ENCODE measurements around the gene ME1.
"Not testable (repeated sequence)": the region's sequence is repeated elsewhere in the genome, so short reads cannot be mapped to it uniquely, and the experiment has no call there.

ME1 gene

DNA sequence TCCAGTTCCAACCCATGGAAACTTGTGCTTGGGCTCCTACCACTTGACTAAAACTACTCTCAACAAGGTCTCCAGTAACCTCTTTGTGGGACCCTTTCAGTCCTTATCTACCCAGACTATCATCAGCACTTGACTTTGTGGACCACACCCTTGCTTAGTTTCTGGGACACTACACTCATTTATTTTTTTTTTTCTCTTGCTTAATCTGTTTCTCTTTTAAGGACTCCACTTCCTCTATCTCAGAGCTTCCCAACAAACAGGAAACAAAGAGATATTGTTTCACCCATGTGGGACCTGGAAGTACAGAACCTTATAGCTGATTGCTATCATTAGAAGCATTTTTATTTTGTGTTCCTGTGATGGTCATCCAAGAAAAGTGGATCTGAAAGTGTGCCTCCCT, 28.8 kb upstream of the ME1 start:
- Histone ChIP-seq H3K4me3 (no peak overlapping the region), H3K27ac (no peak overlapping the region)
- TF ChIP-seq, protein P1, sequence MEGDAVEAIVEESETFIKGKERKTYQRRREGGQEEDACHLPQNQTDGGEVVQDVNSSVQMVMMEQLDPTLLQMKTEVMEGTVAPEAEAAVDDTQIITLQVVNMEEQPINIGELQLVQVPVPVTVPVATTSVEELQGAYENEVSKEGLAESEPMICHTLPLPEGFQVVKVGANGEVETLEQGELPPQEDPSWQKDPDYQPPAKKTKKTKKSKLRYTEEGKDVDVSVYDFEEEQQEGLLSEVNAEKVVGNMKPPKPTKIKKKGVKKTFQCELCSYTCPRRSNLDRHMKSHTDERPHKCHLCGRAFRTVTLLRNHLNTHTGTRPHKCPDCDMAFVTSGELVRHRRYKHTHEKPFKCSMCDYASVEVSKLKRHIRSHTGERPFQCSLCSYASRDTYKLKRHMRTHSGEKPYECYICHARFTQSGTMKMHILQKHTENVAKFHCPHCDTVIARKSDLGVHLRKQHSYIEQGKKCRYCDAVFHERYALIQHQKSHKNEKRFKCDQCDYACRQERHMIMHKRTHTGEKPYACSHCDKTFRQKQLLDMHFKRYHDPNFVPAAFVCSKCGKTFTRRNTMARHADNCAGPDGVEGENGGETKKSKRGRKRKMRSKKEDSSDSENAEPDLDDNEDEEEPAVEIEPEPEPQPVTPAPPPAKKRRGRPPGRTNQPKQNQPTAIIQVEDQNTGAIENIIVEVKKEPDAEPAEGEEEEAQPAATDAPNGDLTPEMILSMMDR (IDR thresholded peaks at IDR 0.05), result no peak
- DNase-seq (ENCODE audit: low spot score), result no peak

- H3K4me3 ChIP-seq, H3K27ac ChIP-seq: not testable (repeated sequence)
Measured at GRCh38 chr6:83450015-83450414, 19.2 kb upstream of the ME1 start.

GRCh38 chr6:83444086-83444699, 13.3 kb upstream of the ME1 start:
- H3K27ac ChIP-seq; DNase-seq (ENCODE audit: low spot score); H3K4me3 ChIP-seq: not testable (repeated sequence)

More at GRCh38 chr6:83450015-83450414, 19.2 kb upstream of the ME1 start:
- not testable (repeated sequence) for DNase-seq (ENCODE audit: low spot score)

- TF ChIP-seq, protein P1 (IDR thresholded peaks at IDR 0.05), result no peak
- DNase-seq (ENCODE audit: low spot score), result no peak
- Histone ChIP-seq H3K27ac (no peak overlapping the region), H3K4me3 (no peak overlapping the region)
Measured at GRCh38 chr6:83443516-83443915, 12.7 kb upstream of the ME1 start.

DNA sequence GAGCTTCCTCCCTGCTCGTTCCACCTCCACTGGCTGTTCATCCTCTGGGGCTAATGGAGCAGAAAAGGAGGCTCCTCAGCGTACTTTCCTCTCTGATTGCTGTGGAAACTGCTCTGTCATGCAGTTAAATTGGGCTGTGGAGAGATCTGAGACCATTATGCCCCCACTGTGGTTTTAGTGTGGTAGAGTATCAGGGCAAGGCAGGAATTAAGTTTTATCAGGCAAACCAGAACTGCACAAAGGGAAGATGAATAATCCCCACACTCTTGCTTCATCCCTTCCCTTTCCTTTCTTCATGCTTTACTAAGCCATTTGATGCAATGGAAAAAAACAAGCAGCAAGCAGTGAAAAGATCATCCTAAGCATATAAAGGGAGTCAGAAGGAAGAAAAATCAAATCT, 11.9 kb upstream of the ME1 start:
- DNase-seq (ENCODE audit: low spot score), result no peak
- TF ChIP-seq, protein P1 (IDR thresholded peaks at IDR 0.05), result no peak
- Histone ChIP-seq H3K27ac (no peak overlapping the region), H3K4me3 (no peak overlapping the region)

DNA sequence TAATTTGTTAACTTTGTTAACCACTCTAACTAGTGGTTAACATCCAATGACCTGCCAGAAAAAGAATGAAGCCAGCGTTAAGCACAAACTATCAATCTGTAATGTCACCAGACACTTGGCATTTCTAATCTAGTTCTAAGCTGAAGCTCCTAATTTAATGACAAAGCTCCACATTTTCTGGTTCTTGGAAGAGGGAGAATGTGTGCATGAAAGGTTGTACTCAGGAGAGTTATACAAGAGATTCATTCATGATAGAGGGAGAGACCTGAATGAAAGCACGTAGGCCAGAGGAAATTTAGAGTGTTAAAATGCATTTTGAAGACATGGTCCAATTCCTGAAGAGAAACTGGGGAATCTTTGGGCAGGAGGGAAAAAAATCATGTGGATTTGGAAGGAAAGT, 8.3 kb upstream of the ME1 start:
- TF ChIP-seq, protein P1 (IDR thresholded peaks at IDR 0.05), result no peak
- no peak overlapping the region for H3K4me3 ChIP-seq
- no peak for DNase-seq (ENCODE audit: low spot score)
- no peak overlapping the region for H3K27ac ChIP-seq

DNA sequence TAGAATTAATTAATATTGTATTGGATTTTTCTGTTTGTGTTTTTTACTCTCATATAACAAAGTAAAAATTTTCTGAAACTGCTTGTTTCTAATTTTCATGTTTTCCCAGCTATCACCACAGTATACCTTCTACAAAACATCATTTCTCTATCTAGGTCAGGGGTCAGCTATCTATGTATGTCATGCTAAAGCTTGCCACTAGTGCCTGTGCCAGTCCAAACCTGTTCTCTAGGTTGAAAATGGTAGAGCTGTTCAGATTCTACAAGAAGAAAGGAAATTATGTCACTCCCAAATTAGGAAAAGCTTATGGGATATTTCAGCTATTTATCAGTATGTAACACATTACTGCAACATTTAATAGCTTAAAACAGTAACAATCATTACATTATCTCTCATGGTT, 5.8 kb upstream of the ME1 start:
- TF ChIP-seq, protein P1 (IDR thresholded peaks at IDR 0.05), result no peak

GRCh38 chr6:83433177-83433576, 2.3 kb upstream of the ME1 start:
- Histone ChIP-seq H3K4me3 (no peak overlapping the region), H3K27ac (no peak overlapping the region)
- TF ChIP-seq, protein P1 (IDR thresholded peaks at IDR 0.05), result no peak
- DNase-seq (ENCODE audit: low spot score), result no peak

More for the DNA sequence above, 5.8 kb upstream of the ME1 start:
- Histone ChIP-seq H3K4me3 (no peak overlapping the region), H3K27ac (no peak overlapping the region)
- no peak for DNase-seq (ENCODE audit: low spot score)

Data from coronary artery (tissue), 2 donors.